GM19324 (cell line): ENCODE measurements around the gene USP17L20.
"Not testable (repeated sequence)": the region's sequence is repeated elsewhere in the genome, so short reads cannot be mapped to it uniquely, and the experiment has no call there.

Experiments
- ATAC-seq: cut with Tn5 transposase; IDR thresholded peaks from one replicate; pipeline ENCODE4 v1.9.1; 2021; ENCODE audit warnings: mild to moderate bottlenecking, moderate library complexity; ENCODE audit not compliant: unreplicated experiment, low FRiP score

Gene USP17L20

DNA sequence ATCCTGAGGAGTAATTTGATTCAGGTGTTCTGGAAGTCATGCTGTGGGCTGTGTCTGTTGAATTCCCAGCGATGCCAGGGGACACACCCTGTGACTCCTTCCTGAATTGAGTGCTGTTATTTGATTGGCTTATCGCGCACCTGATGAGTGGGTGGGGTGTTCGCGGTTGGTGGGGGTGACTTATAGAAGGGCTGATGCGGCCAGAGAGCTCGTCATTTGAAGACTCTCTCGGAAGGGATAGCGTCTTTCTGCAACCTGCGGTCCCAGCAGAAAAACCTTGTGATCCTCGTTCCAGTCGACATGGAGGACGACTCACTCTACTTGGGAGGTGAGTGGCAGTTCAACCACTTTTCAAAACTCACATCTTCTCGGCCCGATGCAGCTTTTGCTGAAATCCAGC, at the start of gene USP17L20:
Gene USP17L20, plus strand, starts transcription at position 301 of the 400 bp plus-strand sequence. Its CDS starts 0 bp downstream, at position 301.
- ATAC-seq: not testable (repeated sequence)

GRCh38 chr4:9210357-9210756, 47.6 kb upstream of the USP17L20 start, which contains the start of gene USP17L10:
Gene USP17L10 (plus strand): TSS chr4:9210657. CDS start chr4:9210657, 0 bp downstream.
- not testable (repeated sequence) for ATAC-seq

DNA sequence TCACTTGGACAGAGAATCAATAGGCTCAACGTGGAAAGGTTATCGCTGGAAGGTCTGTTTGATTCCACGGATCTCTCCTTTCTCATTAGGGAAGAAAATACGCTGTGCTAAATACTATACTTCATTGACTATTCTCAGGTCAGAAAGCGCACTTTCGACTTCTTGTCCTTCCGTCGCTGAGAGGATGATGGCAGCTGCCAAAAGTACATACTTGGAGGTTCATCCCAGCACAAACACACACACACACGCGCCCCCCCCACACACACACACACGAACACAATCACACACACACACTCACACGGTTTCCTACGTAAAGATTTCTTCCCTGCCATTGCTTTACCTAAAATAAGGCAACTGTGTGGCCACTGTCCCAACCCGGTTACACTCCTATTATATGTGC, 43.2 kb upstream of the USP17L20 start:
- not testable (repeated sequence) for ATAC-seq

GRCh38 chr4:9215105-9215504, 42.8 kb upstream of the USP17L20 start, which contains the start of gene USP17L11:
Gene USP17L11 (plus strand): TSS chr4:9215405. CDS start chr4:9215405, 0 bp downstream.
- ATAC-seq: not testable (repeated sequence)

- not testable (repeated sequence) for ATAC-seq
Observed at GRCh38 chr4:9219852-9220251, 38.1 kb upstream of the USP17L20 start, which contains the start of gene USP17L12. Gene USP17L12 (plus strand): TSS chr4:9220152. CDS start chr4:9220152, 0 bp downstream.

DNA sequence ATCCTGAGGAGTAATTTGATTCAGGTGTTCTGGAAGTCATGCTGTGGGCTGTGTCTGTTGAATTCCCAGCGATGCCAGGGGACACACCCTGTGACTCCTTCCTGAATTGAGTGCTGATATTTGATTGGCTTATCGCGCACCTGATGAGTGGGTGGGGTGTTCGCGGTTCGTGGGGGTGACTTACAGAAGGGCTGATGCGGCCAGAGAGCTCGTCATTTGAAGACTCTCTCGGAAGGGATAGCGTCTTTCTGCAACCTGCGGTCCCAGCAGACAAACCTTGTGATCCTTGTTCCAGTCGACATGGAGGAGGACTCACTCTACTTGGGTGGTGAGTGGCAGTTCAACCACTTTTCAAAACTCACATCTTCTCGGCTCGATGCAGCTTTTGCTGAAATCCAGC, 33.3 kb upstream of the USP17L20 start, which contains the start of gene USP17L13:
Gene USP17L13, plus strand, starts transcription at position 301 of the 400 bp plus-strand sequence. Its CDS starts 0 bp downstream, at position 301.
- not testable (repeated sequence) for ATAC-seq

- not testable (repeated sequence) for ATAC-seq
Observed at GRCh38 chr4:9230249-9230648, 27.7 kb upstream of the USP17L20 start.

- ATAC-seq: not testable (repeated sequence)
Observed at GRCh38 chr4:9234085-9234484, 23.8 kb upstream of the USP17L20 start, which contains the start of gene USP17L15. Gene USP17L15 (plus strand): TSS chr4:9234385. CDS start chr4:9234385, 0 bp downstream.

GRCh38 chr4:9238461-9238860, 19.5 kb upstream of the USP17L20 start:
- not testable (repeated sequence) for ATAC-seq

DNA sequence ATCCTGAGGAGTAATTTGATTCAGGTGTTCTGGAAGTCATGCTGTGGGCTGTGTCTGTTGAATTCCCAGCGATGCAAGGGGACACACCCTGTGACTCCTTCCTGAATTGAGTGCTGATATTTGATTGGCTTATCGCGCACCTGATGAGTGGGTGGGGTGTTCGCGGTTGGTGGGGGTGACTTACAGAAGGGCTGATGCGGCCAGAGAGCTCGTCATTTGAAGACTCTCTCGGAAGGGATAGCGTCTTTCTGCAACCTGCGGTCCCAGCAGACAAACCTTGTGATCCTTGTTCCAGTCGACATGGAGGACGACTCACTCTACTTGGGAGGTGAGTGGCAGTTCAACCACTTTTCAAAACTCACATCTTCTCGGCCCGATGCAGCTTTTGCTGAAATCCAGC, 14.3 kb upstream of the USP17L20 start, which contains the start of gene USP17L17:
Gene USP17L17, plus strand, starts transcription at position 301 of the 400 bp plus-strand sequence. Its CDS starts 0 bp downstream, at position 301.
- not testable (repeated sequence) for ATAC-seq

DNA sequence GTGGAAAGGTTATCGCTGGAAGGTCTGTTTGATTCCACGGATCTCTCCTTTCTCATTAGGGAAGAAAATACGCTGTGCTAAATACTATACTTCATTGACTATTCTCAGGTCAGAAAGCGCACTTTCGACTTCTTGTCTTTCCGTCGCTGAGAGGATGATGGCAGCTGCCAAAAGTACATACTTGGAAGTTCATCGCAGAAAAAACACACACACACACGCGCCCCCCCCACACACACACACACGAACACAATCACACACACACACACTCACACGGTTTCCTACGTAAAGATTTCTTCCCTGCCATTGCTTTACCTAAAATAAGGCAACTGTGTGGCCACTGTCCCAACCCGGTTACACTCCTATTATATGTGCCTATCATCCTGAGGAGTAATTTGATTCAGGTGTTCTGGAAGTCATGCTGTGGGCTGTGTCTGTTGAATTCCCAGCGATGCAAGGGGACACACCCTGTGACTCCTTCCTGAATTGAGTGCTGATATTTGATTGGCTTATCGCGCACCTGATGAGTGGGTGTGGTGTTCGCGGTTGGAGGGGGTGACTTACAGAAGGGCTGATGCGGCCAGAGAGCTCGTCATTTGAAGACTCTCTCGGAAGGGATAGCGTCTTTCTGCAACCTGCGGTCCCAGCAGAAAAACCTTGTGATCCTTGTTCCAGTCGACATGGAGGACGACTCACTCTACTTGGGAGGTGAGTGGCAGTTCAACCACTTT, 9.8 kb upstream of the USP17L20 start, which contains the start of gene USP17L18:
Gene USP17L18, plus strand, starts transcription at position 678 of the 728 bp plus-strand sequence. Its CDS starts 0 bp downstream, at position 678.
- not testable (repeated sequence) for ATAC-seq

DNA sequence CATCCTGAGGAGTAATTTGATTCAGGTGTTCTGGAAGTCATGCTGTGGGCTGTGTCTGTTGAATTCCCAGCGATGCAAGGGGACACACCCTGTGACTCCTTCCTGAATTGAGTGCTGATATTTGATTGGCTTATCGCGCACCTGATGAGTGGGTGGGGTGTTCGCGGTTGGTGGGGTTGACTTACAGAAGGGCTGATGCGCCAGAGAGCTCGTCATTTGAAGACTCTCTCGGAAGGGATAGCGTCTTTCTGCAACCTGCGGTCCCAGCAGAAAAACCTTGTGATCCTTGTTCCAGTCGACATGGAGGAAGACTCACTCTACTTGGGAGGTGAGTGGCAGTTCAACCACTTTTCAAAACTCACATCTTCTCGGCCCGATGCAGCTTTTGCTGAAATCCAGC, 4.8 kb upstream of the USP17L20 start, which contains the start of gene USP17L19:
Gene USP17L19, plus strand, starts transcription at position 301 of the 400 bp plus-strand sequence. Its CDS starts 0 bp downstream, at position 301.
- not testable (repeated sequence) for ATAC-seq

GRCh38 chr4:9262572-9262971, 4.6 kb downstream of the USP17L20 start, which contains the start of gene USP17L21:
Gene USP17L21 (plus strand): TSS chr4:9262872. CDS start chr4:9262872, 0 bp downstream.
- not testable (repeated sequence) for ATAC-seq

GRCh38 chr4:9267319-9267718, 9.4 kb downstream of the USP17L20 start, which contains the start of gene USP17L22:
Gene USP17L22 (plus strand): TSS chr4:9267619. CDS start chr4:9267619, 0 bp downstream.
- ATAC-seq: not testable (repeated sequence)

GRCh38 chr4:9271719-9272118, 13.8 kb downstream of the USP17L20 start:
- not testable (repeated sequence) for ATAC-seq
